ENCODE data around the gene ZNF333. TPM values are rescaled to one million over a fixed set of nuclear protein-coding genes. Genes with fewer than 3 reads are reported as not detected.
"Not testable (repeated sequence)": the region's sequence is repeated elsewhere in the genome, so short reads cannot be mapped to it uniquely, and the experiment has no call there.

Gene ZNF333
- polyA plus RNA-seq, 1 experiment: 11.8 TPM

GRCh38 chr19:14763497-14764145 is 73.8 kb downstream of the ZNF333 start:
- POLR2A ChIA-PET: no interaction called here
- no peak for DNase-seq (ENCODE audit: low read depth, low spot score)

GRCh38 chr19:14764401-14764800 is 74.6 kb downstream of the ZNF333 start:
- ChIA-PET POLR2A (no interaction called here), CTCF (no interaction called here)
- TF ChIP-seq CTCF (IDR thresholded peaks at IDR 0.05; ENCODE audit: low read depth, low read length): no peak
- DNase-seq (ENCODE audit: low read depth, low spot score): no peak
- Histone ChIP-seq H3K4me3 (ENCODE audit: low read depth, low read length) (no peak overlapping the region), H3K27me3 (ENCODE audit: control insufficient read depth, insufficient read depth, low read length) (no peaks in the 10 kb centered on the region), H3K27ac (ENCODE audit: low read depth, low read length) (no peak overlapping the region), H3K9me3 (ENCODE audit: control insufficient read depth, insufficient read depth, low read length) (peaks cover 8% of the 10 kb centered on the region)

More at GRCh38 chr19:14763497-14764145, 73.8 kb downstream of the ZNF333 start:
- CTCF ChIA-PET: no interaction called here
- peaks cover 8% of the 10 kb centered on the region for H3K9me3 ChIP-seq (ENCODE audit: control insufficient read depth, insufficient read depth, low read length)
- no peak for TF ChIP-seq CTCF (IDR thresholded peaks at IDR 0.05; ENCODE audit: low read depth, low read length)
- H3K4me3 ChIP-seq (ENCODE audit: low read depth, low read length): no peak overlapping the region
- H3K27ac ChIP-seq (ENCODE audit: low read depth, low read length): no peak overlapping the region
- no peaks in the 10 kb centered on the region for H3K27me3 ChIP-seq (ENCODE audit: control insufficient read depth, insufficient read depth, low read length)

GRCh38 chr19:14765403-14765802 is 75.6 kb downstream of the ZNF333 start:
- POLR2A ChIA-PET; CTCF ChIA-PET; H3K4me3 ChIP-seq (ENCODE audit: low read depth, low read length); H3K27me3 ChIP-seq (ENCODE audit: control insufficient read depth, insufficient read depth, low read length); H3K9me3 ChIP-seq (ENCODE audit: control insufficient read depth, insufficient read depth, low read length); DNase-seq (ENCODE audit: low read depth, low spot score); H3K27ac ChIP-seq (ENCODE audit: low read depth, low read length): not testable (repeated sequence)

- H3K27ac ChIP-seq (ENCODE audit: low read depth, low read length); POLR2A ChIA-PET; H3K27me3 ChIP-seq (ENCODE audit: control insufficient read depth, insufficient read depth, low read length); DNase-seq (ENCODE audit: low read depth, low spot score); CTCF ChIA-PET; H3K9me3 ChIP-seq (ENCODE audit: control insufficient read depth, insufficient read depth, low read length); H3K4me3 ChIP-seq (ENCODE audit: low read depth, low read length): not testable (repeated sequence)
Observed at GRCh38 chr19:14765841-14766240, 76.0 kb downstream of the ZNF333 start.

GRCh38 chr19:14767466-14767971 is 77.7 kb downstream of the ZNF333 start:
- ChIA-PET CTCF (no interaction called here), POLR2A (interaction anchor here (0.7 kb wide), 1 partner anchor 78 kb away, joined by 4 read pairs; no protein-coding TSS in a partner anchor)
- no peaks in the 10 kb centered on the region for H3K27me3 ChIP-seq (ENCODE audit: control insufficient read depth, insufficient read depth, low read length)
- no peak for TF ChIP-seq CTCF (IDR thresholded peaks at IDR 0.05; ENCODE audit: low read depth, low read length)
- H3K4me3 ChIP-seq (ENCODE audit: low read depth, low read length): no peak overlapping the region
- H3K27ac ChIP-seq (ENCODE audit: low read depth, low read length): no peak overlapping the region
- peaks cover 8% of the 10 kb centered on the region; the same call in 1 of the 2 replicates for H3K9me3 ChIP-seq (ENCODE audit: control insufficient read depth, insufficient read depth, low read length)
- DNase-seq (ENCODE audit: low read depth, low spot score): no peak

- Histone ChIP-seq H3K9me3 (ENCODE audit: control insufficient read depth, insufficient read depth, low read length) (peaks cover 8% of the 10 kb centered on the region; the same call in 1 of the 2 replicates), H3K4me3 (ENCODE audit: low read depth, low read length) (no peak overlapping the region), H3K27ac (ENCODE audit: low read depth, low read length) (no peak overlapping the region), H3K27me3 (ENCODE audit: control insufficient read depth, insufficient read depth, low read length) (no peaks in the 10 kb centered on the region)
- DNase-seq (ENCODE audit: low read depth, low spot score): no peak
- POLR2A ChIA-PET: no interaction called here
- CTCF ChIA-PET: no interaction called here
- no peak for TF ChIP-seq CTCF (IDR thresholded peaks at IDR 0.05; ENCODE audit: low read depth, low read length)
Observed at GRCh38 chr19:14768001-14768400, 78.2 kb downstream of the ZNF333 start.
